WTC11 (cell line): ENCODE data around the gene NDST4. TPM values are rescaled to one million over a fixed set of nuclear protein-coding genes. Genes with fewer than 3 reads are reported as not detected.

Source experiments
- ATAC-seq: fragments of 200-7000 bp; cut with Tn5 transposase; 2 replicates; pipeline ENCODE4 v1.10.0; 2021; ENCODE audit warnings: mild to moderate bottlenecking, moderate library complexity
- CTCF ChIA-PET: fragments of 300-600 bp; sonication (Branson Sonifier 250); formaldehyde crosslinking; loops from one replicate; lab custom pipeline; 2021; ENCODE audit warnings: antibody characterized with exemption; lab: Charles Lee
- POLR2A ChIA-PET: fragments of 350-600 bp; sonication (Branson Sonifier 250); formaldehyde crosslinking; loops from one replicate; lab custom pipeline; 2021; ENCODE audit warnings: antibody characterized with exemption; lab: Charles Lee
- DNase-seq: peaks from one replicate; pipeline ENCODE4 v3.0.0; 2021; ENCODE audit warnings: low spot score
- H3K27ac Mint-ChIP-seq: 2 replicates; pipeline ENCODE4 v1.8.0; 2021; ENCODE audit warnings: mixed read lengths
- H3K27me3 Mint-ChIP-seq: 2 replicates; pipeline ENCODE4 v1.8.0; 2021; ENCODE audit warnings: low read depth, mild to moderate bottlenecking, moderate library complexity, mixed read lengths
- H3K36me3 Mint-ChIP-seq: 2 replicates; pipeline ENCODE4 v1.8.0; 2021; ENCODE audit warnings: mixed read lengths
- H3K4me1 Mint-ChIP-seq: 2 replicates; pipeline ENCODE4 v1.8.0; 2022; ENCODE audit warnings: mixed read lengths
- H3K4me3 Mint-ChIP-seq: 2 replicates; pipeline ENCODE4 v1.8.0; 2021; ENCODE audit warnings: mild to moderate bottlenecking, moderate library complexity, mixed read lengths
- H3K9me3 Mint-ChIP-seq: 2 replicates; pipeline ENCODE4 v1.8.0; 2021; ENCODE audit warnings: mixed read lengths
- AR ChIP-seq: fragments of 250-450 bp; sonication (Bioruptor Pico); IDR thresholded peaks from 2 replicates; pipeline ENCODE4 v1.9.0; 2021; ENCODE audit warnings: mild to moderate bottlenecking
- ATF2 ChIP-seq: sonication (generic); formaldehyde crosslinking; IDR thresholded peaks from 2 replicates; pipeline ENCODE4 v1.8.1; 2022; ENCODE audit warnings: low read depth, missing genetic modification reagents, borderline replicate concordance
- ELF4 ChIP-seq: sonication (generic); formaldehyde crosslinking; IDR thresholded peaks from 2 replicates; pipeline ENCODE4 v1.8.1; 2022; ENCODE audit warnings: low read depth, mild to moderate bottlenecking, moderate library complexity, missing genetic modification reagents
- ERG ChIP-seq: fragments of 250-450 bp; sonication (Bioruptor Pico); IDR thresholded peaks from 2 replicates; pipeline ENCODE4 v1.8.0; 2021; ENCODE audit warnings: mild to moderate bottlenecking
- ETV6 ChIP-seq: sonication (generic); formaldehyde crosslinking; IDR thresholded peaks from 2 replicates; pipeline ENCODE4 v1.8.1; 2022; ENCODE audit warnings: mild to moderate bottlenecking, missing genetic modification reagents
- GRHL2 ChIP-seq: fragments of 250-450 bp; sonication (Bioruptor Pico); IDR thresholded peaks from 2 replicates; pipeline ENCODE4 v1.8.0; 2022; ENCODE audit warnings: mild to moderate bottlenecking, moderate library complexity; ENCODE audit not compliant: insufficient replicate concordance, severe bottlenecking
- JAZF1 ChIP-seq: fragments of 250-450 bp; sonication (Bioruptor Pico); IDR thresholded peaks from 2 replicates; pipeline ENCODE4 v1.9.0; 2021; ENCODE audit warnings: moderate library complexity, mild to moderate bottlenecking, inconsistent platforms
- JUN ChIP-seq: sonication (generic); formaldehyde crosslinking; IDR thresholded peaks from 2 replicates; pipeline ENCODE4 v1.8.0; 2023; ENCODE audit warnings: mild to moderate bottlenecking, missing genetic modification reagents
- MAX ChIP-seq: sonication (generic); formaldehyde crosslinking; IDR thresholded peaks from 2 replicates; pipeline ENCODE4 v1.8.0; 2022; ENCODE audit warnings: mild to moderate bottlenecking, missing genetic modification reagents
- MLX ChIP-seq: sonication (generic); formaldehyde crosslinking; IDR thresholded peaks from 2 replicates; pipeline ENCODE4 v1.8.1; 2023; ENCODE audit warnings: mild to moderate bottlenecking, missing genetic modification reagents, moderate library complexity
- NFE2L1 ChIP-seq: sonication (generic); formaldehyde crosslinking; IDR thresholded peaks from 2 replicates; pipeline ENCODE4 v1.8.1; 2023; ENCODE audit warnings: missing genetic modification reagents
- NR1H2 ChIP-seq: sonication (generic); formaldehyde crosslinking; IDR thresholded peaks from 2 replicates; pipeline ENCODE4 v1.9.0; 2021; ENCODE audit warnings: mild to moderate bottlenecking, moderate library complexity, missing genetic modification reagents
- RELA ChIP-seq: sonication (generic); formaldehyde crosslinking; IDR thresholded peaks from 2 replicates; pipeline ENCODE4 v1.8.1; 2022; ENCODE audit warnings: missing genetic modification reagents, mild to moderate bottlenecking, borderline replicate concordance
- SMAD3 ChIP-seq: sonication (generic); formaldehyde crosslinking; IDR thresholded peaks from 2 replicates; pipeline ENCODE4 v1.8.0; 2022; ENCODE audit warnings: missing genetic modification reagents, mild to moderate bottlenecking, borderline replicate concordance
- TEAD4 ChIP-seq: sonication (generic); formaldehyde crosslinking; IDR thresholded peaks from 2 replicates; pipeline ENCODE4 v1.8.0; 2022; ENCODE audit warnings: mild to moderate bottlenecking, missing genetic modification reagents
- ZBTB21 ChIP-seq: sonication (generic); formaldehyde crosslinking; IDR thresholded peaks from 2 replicates; pipeline ENCODE4 v1.8.1; 2023; ENCODE audit warnings: mild to moderate bottlenecking, missing genetic modification reagents, borderline replicate concordance
- ZNF219 ChIP-seq: sonication (generic); formaldehyde crosslinking; IDR thresholded peaks from 2 replicates; pipeline ENCODE4 v1.8.0; 2023; ENCODE audit warnings: missing genetic modification reagents, mild to moderate bottlenecking, borderline replicate concordance
- ZNF232 ChIP-seq: sonication (generic); formaldehyde crosslinking; IDR thresholded peaks from 2 replicates; pipeline ENCODE4 v1.8.0; 2022; ENCODE audit warnings: mild to moderate bottlenecking, missing genetic modification reagents
- ZNF281 ChIP-seq: sonication (generic); formaldehyde crosslinking; IDR thresholded peaks from 2 replicates; pipeline ENCODE4 v1.8.0; 2023; ENCODE audit warnings: mild to moderate bottlenecking, missing genetic modification reagents
- total RNA-seq: library from RNA; stranded (reverse); gene quantifications from 3 replicates; pipeline ENCODE4 v1.2.3, GENCODE V29; 2021

NDST4 gene
- total RNA-seq, 1 experiment from 2014 or later = not detected

- TF ChIP-seq ERG (CRISPR knock-in tag) (no peak), ZNF281 (no peak), TEAD4 (CRISPR knock-in tag) (no peak), MAX (CRISPR knock-in tag) (no peak), AR (CRISPR knock-in tag) (no peak), JAZF1 (CRISPR knock-in tag) (no peak), NFE2L1 (CRISPR knock-in tag) (no peak), GRHL2 (no peak), JUN (CRISPR knock-in tag) (no peak)
These were observed 212.5 kb downstream of the NDST4 start (continued) for GRCh38 chr4:114900934-114901333.

GRCh38 chr4:114890773-114891172, 222.6 kb downstream of the NDST4 start:
- Mint-ChIP-seq H3K4me3 (no peak overlapping the region), H3K9me3 (peaks cover 16% of the 10 kb centered on the region), H3K27me3 (no peaks in the 10 kb centered on the region), H3K4me1 (peaks cover 14% of the 10 kb centered on the region), H3K36me3 (no peaks in the 10 kb centered on the region), H3K27ac (peak overlapping the region; percentile 2; the same call in 1 of the 2 replicates)
- ATAC-seq (peak; percentile 70), DNase-seq (no peak)
- ChIA-PET CTCF (no interaction called here), POLR2A (no interaction called here)
- TF ChIP-seq SMAD3 (CRISPR knock-in tag) = no peak
- no peak for TF ChIP-seq NR1H2 (CRISPR knock-in tag)

- Mint-ChIP-seq H3K4me1 (peaks cover 13% of the 10 kb centered on the region), H3K9me3 (no peaks in the 10 kb centered on the region), H3K27me3 (no peaks in the 10 kb centered on the region), H3K27ac (no peak overlapping the region), H3K36me3 (no peaks in the 10 kb centered on the region), H3K4me3 (no peak overlapping the region)
- ATAC-seq (no peak), DNase-seq (no peak)
- POLR2A ChIA-PET = no interaction called here
- CTCF ChIA-PET = no interaction called here
- no peak for TF ChIP-seq AR (CRISPR knock-in tag)
- TF ChIP-seq ATF2 (CRISPR knock-in tag) = no peak
- no peak for TF ChIP-seq ETV6 (CRISPR knock-in tag)
- no peak for TF ChIP-seq ELF4 (CRISPR knock-in tag)
- no peak for TF ChIP-seq ZNF232 (CRISPR knock-in tag)
- no peak for TF ChIP-seq MLX (CRISPR knock-in tag)
- TF ChIP-seq SMAD3 (CRISPR knock-in tag) = no peak
- no peak for TF ChIP-seq ZNF219 (CRISPR knock-in tag)
- no peak for TF ChIP-seq ZBTB21 (CRISPR knock-in tag)
- no peak for TF ChIP-seq RELA (CRISPR knock-in tag)
These were observed 226.7 kb downstream of the NDST4 start for GRCh38 chr4:114886761-114887160.
